ENCODE results near the gene ZGPAT.

The ZGPAT gene

DNA sequence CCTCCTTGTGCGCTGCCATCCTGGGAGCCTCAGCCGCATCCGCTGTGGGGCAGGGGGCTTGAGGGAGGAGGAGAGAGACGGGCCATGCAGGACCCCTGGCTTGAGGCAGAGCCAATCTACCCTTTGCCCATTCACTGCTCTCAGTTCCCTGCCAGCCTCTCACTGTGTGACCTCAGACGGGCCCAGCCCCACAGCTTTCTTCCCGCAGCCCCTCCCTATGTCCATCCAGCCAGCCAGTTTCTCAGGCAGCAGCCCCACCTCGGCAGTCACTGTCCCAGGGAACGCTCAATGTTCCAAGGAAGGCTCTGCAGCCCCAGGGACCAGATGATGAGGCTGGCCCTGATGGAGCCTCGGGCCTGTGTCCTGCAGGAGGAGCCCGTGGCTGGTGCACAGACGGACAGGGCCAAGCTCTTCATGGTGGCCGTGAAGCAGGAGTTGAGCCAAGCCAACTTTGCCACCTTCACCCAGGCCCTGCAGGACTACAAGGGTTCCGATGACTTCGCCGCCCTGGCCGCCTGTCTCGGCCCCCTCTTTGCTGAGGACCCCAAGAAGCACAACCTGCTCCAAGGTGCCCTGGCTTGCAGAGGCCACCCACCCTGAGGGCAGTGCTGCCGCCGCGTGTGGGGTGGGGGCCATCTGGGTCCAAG lies 15.3 kb upstream of the ZGPAT start:
- DNase-seq, result no peak

DNA sequence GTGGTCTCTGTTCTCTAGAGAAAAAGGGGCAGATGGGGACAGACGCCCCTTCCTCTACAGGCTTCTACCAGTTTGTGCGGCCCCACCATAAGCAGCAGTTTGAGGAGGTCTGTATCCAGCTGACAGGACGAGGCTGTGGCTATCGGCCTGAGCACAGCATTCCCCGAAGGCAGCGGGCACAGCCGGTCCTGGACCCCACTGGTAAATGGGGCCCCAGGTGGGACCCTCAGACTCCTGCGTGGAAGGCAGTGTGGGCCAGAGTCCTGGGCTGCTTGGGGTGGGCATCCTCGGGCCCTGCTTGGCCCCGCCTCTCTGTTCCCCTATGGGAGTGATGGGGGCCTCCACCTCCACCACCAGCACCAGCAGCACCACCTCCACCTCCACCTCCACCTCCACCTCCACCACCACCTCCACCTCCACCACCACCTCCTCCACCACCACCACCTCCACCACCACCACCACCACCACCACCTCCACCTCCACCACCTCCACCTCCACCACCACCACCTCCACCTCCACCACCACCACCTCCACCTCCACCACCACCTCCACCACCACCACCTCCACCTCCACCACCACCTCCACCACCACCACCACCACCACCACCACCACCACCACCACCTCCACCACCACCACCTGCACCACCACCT lies 14.6 kb upstream of the ZGPAT start:
- DNase-seq, result no peak

DNA sequence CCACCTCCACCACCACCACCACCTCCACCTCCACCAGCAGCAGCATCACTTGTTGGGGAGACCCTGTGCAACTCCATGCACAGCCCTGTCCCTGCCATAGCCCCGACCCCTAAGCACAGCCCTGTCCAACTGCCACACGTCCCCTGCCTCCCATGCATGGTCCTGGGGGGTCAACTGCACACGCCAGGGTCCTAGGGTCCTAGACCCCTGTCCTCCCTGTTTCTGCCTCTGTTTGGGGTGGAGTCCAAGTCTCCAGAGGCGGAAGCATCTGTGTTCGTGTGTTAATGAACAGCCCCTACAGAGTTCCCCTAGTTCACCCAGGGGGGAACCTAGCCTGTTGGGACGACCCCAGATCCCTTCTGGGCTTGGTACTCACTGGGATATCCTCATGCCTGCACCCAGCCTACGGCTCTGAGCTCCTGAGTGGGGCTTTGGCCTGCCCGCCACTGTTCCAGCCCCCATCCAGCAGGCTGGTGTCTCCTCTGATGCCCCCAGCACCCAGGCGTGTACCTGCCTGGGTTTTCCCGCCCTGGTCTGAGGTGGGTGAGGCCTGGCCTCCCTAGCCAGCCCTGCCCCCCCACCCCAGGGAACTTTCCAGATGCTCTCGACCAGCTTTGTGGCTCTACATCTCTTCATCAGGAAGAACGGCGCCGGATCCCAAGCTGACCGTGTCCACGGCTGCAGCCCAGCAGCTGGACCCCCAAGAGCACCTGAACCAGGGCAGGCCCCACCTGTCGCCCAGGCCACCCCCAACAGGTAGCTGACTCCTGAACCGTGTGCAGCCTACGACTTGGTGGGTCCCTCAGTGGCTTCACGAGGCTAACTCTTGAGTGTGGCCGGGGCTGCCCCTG lies 13.9 kb upstream of the ZGPAT start:
- DNase-seq, result no peak

DNA sequence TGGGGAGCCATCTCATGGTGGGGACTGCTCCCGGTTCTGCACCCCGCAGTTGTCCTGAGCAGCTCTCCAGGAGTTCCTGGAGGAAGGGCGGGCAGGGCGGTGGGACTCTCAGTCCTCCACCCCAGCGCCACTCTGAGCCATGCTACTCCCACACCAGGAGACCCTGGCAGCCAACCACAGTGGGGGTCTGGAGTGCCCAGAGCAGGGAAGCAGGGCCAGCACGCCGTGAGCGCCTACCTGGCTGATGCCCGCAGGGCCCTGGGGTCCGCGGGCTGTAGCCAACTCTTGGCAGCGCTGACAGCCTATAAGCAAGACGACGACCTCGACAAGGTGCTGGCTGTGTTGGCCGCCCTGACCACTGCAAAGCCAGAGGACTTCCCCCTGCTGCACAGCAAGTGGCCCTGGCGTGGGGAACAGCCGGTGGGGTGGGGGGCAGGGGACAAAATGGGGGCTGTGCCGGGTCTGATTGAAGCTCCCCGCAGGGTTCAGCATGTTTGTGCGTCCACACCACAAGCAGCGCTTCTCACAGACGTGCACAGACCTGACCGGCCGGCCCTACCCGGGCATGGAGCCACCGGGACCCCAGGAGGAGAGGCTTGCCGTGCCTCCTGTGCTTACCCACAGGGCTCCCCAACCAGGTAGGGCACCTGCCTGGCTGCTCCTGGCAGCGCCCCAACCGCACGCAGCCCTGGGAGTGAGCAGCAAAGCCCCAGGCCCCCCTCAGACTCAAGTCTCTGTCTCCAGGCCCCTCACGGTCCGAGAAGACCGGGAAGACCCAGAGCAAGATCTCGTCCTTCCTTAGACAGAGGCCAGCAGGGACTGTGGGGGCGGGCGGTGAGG lies 13.0 kb upstream of the ZGPAT start:
- no peak for DNase-seq

DNA sequence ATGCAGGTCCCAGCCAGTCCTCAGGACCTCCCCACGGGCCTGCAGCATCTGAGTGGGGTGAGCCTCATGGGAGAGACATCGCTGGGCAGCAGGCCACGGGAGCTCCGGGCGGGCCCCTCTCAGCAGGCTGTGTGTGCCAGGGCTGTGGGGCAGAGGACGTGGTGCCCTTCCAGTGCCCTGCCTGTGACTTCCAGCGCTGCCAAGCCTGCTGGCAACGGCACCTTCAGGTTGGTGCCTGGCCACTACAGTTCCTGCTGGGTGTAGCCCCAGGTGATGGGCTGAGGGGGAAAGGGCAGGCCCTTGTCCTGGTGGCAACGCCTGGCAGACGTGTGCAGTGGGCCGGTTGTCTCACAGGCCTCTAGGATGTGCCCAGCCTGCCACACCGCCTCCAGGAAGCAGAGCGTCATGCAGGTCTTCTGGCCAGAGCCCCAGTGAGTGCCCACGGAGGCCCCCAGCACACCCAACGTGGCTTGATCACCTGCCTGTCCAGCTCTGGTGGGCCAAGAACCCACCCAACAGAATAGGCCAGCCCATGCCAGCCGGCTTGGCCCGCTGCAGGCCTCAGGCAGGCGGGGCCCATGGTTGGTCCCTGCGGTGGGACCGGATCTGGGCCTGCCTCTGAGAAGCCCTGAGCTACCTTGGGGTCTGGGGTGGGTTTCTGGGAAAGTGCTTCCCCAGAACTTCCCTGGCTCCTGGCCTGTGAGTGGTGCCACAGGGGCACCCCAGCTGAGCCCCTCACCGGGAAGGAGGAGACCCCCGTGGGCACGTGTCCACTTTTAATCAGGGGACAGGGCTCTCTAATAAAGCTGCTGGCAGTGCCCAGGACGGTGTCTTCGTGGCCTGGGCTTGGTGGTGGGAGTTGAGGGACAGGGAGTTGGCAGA lies 12.2 kb upstream of the ZGPAT start:
- no peak for DNase-seq

DNA sequence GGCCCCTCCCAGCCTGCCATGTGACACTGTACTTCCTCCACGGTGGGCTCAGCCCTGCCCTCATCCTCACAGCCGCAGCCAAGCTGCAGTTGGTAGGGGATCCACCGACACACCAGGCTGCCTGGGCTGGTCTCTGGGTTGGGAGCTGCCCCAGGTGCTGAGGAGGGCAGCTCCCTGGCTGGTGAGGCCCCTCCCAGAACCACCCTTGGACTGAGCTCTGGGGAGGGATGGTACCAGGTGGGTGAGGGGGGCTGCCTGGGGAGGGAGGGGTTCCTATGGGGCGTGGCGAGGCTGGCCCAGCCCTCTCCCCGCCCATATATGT lies 11.6 kb upstream of the ZGPAT start:
- DNase-seq, result no peak

DNA sequence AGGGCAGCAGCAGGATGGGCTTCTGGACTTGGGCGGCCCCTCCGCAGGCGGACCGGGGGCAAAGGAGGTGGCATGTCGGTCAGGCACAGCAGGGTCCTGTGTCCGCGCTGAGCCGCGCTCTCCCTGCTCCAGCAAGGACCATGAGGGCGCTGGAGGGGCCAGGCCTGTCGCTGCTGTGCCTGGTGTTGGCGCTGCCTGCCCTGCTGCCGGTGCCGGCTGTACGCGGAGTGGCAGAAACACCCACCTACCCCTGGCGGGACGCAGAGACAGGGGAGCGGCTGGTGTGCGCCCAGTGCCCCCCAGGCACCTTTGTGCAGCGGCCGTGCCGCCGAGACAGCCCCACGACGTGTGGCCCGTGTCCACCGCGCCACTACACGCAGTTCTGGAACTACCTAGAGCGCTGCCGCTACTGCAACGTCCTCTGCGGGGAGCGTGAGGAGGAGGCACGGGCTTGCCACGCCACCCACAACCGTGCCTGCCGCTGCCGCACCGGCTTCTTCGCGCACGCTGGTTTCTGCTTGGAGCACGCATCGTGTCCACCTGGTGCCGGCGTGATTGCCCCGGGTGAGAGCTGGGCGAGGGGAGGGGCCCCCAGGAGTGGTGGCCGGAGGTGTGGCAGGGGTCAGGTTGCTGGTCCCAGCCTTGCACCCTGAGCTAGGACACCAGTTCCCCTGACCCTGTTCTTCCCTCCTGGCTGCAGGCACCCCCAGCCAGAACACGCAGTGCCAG lies 11.0 kb upstream of the ZGPAT start, which contains the start of gene TNFRSF6B:
TNFRSF6B (plus strand) TSS at position 25 of the 729 bp plus-strand sequence; CDS start at position 141, 116 bp downstream.
- DNase-seq, result no peak

DNA sequence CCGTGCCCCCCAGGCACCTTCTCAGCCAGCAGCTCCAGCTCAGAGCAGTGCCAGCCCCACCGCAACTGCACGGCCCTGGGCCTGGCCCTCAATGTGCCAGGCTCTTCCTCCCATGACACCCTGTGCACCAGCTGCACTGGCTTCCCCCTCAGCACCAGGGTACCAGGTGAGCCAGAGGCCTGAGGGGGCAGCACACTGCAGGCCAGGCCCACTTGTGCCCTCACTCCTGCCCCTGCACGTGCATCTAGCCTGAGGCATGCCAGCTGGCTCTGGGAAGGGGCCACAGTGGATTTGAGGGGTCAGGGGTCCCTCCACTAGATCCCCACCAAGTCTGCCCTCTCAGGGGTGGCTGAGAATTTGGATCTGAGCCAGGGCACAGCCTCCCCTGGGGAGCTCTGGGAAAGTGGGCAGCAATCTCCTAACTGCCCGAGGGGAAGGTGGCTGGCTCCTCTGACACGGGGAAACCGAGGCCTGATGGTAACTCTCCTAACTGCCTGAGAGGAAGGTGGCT lies 10.4 kb upstream of the ZGPAT start:
- no peak for DNase-seq

DNA sequence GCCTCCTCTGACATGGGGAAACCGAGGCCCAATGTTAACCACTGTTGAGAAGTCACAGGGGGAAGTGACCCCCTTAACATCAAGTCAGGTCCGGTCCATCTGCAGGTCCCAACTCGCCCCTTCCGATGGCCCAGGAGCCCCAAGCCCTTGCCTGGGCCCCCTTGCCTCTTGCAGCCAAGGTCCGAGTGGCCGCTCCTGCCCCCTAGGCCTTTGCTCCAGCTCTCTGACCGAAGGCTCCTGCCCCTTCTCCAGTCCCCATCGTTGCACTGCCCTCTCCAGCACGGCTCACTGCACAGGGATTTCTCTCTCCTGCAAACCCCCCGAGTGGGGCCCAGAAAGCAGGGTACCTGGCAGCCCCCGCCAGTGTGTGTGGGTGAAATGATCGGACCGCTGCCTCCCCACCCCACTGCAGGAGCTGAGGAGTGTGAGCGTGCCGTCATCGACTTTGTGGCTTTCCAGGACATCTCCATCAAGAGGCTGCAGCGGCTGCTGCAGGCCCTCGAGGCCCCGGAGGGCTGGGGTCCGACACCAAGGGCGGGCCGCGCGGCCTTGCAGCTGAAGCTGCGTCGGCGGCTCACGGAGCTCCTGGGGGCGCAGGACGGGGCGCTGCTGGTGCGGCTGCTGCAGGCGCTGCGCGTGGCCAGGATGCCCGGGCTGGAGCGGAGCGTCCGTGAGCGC lies 9.8 kb upstream of the ZGPAT start:
- DNase-seq, result no peak

DNA sequence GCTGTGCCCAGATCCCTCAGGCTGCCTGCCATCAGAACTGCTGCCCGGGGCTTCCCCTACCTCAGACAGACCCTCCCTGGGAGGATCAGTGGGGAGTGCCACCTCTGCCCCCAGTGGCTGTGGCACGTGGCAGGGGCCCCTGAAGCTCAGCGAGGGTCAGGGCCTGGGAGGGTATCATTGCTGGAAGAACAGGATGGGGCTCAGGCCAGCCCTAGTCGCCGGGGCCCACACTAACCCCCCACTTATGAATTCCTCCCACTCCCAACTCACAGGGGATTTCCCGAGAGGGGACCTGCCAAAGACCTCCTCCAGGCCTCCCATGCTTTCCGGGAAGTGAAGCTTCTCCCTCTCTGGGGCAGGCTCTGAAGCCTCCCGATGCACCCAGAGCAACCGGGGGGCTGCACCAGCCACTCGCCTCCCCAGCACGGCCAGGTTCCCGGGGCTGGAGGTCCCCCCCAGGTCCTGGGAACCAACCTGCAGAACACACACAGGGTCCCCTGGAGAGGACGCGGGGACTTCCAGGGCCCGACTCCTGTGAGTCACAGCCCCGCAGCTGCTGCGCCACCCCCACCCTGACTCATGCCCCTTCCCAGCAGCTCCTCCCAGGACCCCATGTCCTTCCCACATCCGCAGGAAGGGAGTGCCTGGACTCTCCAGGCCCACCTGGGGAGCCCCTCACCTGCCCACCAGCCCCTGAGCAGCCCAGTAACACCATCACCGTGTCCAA lies 8.9 kb upstream of the ZGPAT start:
- peak in 1 of 2 experiments; percentile 53 for DNase-seq

DNA sequence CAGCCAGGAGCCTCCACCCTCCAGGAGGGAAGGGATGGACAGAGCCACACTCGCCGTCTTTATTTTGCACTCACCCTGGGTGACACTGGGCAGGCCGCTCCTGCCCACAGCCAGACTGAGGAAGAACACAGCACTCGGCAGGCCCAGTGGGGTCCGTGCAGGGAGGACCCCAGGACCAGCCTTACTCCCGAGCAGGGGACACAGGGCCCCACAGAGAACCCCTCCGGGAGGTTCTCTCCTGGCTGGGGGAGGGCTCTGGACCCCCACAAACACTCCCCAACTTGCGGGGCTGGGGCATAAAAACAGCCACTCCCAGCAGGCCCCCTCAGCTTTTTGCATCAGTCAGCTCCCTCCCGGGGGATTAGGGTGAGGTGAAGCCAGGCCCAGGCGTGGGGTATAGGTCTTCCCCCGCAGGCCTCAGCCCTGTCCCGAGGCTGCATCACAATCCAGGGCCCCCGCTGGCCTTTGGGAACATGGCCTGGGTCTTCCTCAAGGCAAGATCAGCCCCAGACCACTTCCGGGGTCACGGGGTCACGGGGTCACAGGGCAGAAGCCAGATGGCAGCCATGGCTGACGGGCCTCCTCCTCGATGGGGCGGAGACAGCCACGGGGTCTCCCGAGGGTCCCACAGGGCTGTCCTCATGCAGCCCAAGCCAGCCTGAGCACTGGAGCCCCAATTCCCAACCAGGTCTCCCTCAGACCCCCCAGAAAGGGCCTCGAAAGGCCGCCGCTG lies 8.2 kb upstream of the ZGPAT start:
- DNase-seq, result no peak

DNA sequence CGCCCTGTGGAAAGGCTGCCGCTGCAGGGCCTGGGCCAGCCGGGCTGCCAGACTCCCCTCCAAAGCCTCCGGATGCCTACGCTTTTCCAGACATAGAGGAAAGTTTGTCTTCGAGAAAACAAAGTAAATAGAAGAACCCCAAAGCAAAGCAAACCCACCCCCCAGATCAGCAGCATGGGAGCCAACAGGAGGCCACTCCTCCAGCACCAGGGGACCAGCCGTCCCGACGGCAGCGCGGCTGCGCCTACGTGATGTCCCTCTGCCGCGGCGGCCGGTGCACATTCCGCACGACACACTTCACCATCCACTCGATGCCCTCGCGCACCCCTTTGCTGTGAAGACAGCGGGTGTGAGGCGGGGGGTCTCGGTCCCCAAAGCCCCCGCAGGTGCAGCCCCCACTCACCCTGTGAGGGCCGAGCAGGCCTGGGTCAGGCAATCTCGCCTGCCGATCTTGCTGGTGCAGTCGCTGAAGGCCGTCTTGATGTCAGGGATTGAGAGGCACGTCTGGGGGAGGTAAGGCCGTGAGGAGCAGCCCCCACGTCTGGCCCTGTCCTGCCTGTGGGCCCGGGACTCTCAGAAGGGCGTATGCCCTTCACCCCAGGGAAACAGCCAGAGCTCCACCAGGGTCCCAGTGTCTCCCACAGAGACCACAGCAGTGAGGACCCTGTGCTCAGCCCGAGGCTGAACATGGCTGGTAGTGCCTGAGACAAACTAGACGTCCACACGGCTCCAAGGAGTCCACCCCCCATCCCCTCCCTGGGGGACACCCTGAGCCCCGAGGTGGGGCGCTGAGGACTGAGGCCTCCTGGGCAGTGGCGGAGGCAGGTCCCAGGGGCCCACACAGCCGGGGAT lies 7.4 kb upstream of the ZGPAT start:
- DNase-seq, result no peak

DNA sequence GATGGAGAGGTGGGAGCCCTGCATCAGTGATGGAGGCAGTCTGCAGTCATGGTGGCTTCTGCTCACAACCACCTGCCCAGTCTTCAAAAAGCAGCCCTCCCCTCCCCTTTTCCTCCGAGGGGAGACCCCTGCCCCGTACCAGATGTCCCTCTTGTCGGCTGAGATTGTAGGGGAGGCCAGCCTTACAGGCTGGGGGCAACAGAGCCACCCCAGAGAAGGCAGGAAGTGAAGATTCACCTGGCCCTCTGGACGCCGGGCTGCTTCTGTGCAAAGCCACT lies 6.8 kb upstream of the ZGPAT start:
- no peak for DNase-seq

DNA sequence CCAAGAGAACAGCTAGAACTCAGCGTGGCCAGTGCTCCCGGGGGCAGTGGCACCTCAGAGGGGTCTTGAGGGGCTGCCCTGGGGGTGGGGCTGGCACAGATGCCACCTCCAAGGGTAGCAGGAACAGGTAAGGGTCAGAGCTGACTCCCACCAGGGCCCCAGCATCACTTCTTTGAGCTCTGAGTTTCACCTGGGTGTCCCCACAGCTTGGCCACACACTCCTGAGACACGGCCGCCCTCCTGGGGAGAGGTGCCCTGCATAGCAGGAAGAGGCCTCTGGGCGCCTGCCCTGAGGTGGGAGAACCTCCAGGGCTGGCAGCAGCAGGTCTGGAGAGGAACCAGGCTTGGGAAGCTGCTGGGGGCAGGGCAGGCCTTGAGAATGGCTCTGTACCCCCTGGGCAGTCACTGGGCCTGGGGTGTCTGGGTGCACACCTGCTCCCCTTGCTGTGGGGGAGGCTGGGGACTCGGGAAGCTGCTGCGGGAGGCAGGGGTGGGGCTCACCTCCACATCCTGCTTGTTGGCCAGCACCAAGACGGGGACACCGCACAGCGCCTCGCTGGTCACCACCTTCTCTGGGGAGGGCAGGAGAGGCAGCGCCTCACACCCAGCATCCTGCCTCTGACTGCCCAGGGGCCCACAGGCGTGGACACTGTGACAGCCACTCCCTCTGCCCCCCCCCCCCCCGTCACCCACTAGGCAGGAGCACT lies 6.4 kb upstream of the ZGPAT start:
- DNase-seq, result no peak

DNA sequence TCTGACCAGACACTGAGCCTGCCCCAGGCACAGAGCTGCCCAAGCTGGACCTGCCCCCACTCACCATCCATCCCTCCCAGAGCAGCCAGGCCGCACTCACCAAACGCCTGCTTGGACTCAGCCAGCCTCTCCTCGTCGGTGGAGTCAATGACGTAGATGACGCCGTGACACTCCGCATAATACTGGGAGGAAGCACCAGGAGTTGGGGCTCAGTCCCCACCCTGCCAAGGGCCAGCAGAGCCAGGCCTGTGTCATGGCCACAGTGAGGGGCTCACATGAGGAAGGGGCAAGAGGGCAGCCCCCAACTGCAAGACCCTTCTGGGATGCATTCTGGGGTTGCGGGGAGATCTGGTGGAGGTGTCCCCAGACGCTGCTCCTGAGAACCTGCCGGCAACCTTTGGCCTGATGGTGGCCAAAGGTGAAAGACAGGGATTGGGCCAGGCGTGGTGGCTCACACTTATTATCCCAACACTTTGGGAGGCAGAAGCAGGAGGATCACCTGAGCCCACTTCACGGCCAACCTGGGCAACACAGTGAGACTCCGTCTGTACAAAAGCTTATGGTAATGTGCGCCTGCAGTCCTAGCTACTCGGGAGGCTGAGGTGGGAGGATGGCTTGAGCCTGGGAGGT lies 5.7 kb upstream of the ZGPAT start:
- no peak for DNase-seq

DNA sequence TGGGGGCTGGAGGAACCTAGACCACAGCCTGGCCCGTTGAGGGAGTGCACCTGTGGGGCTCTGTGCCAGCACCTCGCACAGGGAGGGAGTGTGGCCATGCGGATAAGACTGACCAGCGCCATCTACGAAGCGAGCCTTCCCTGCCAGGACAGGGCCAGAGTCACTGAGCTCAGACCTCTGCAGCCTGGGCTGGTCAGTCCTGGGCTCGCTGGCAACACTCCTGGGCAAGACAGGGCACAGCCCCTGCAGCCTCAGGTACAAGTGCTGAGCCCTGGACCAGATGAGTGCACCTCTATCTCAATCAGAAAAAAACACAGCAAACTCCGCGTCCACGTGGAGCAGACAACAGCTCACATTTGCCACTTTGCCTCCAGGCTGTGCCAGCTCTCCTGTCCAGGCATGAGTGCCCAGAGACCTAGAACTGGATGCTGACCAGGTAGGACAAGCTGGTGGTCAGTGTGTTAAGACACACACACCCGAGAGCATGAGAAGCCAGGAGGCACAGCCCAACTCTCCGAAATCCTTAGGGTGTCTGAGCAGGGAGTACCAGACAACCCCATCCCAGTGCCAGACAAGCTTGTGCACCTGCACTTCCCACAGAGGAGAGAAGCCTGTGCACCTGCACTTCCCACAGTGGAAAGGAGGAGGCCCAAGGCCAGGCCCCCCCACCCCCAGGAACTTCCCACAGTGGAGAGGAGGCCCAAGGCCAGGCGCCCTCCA lies 4.9 kb upstream of the ZGPAT start:
- no peak for DNase-seq
